Activated CD4-positive, alpha-beta T cell treated with anti-CD3 and anti-CD28 coated beads for 4 hours (primary cell): ENCODE results near the gene TLCD3B.
A peak's percentile ranks its signal among the peaks of the same experiment; 100 is the strongest.
"Not testable (repeated sequence)": the region's sequence is repeated elsewhere in the genome, so short reads cannot be mapped to it uniquely, and the experiment has no call there.

Source experiments
- DNase-seq, 2 donors: peaks; one replicate each; pipeline ENCODE4 v3.0.0-alpha.2; 2020

The TLCD3B gene

GRCh38 chr16:30060836-30061554 lies 29.9 kb upstream of the TLCD3B start:
- DNase-seq: no peak

GRCh38 chr16:30060346-30060745 lies 29.3 kb upstream of the TLCD3B start:
- DNase-seq: no peak

- DNase-seq: peak in 1 of 2 donors; percentile 49
Observed at GRCh38 chr16:30054959-30055553, 24.0 kb upstream of the TLCD3B start.

- no peak for DNase-seq
Observed at GRCh38 chr16:30054451-30054850, 23.4 kb upstream of the TLCD3B start.

GRCh38 chr16:30053376-30054015 lies 22.4 kb upstream of the TLCD3B start:
- no peak for DNase-seq

- DNase-seq: peak; percentile 89 to 91
Observed at GRCh38 chr16:30052671-30053372, 21.8 kb upstream of the TLCD3B start.

GRCh38 chr16:30051518-30051917 lies 20.4 kb upstream of the TLCD3B start:
- no peak for DNase-seq

GRCh38 chr16:30049871-30050270 lies 18.8 kb upstream of the TLCD3B start:
- no peak for DNase-seq

- no peak for DNase-seq
Observed at GRCh38 chr16:30046588-30046987, 15.5 kb upstream of the TLCD3B start.

GRCh38 chr16:30046178-30046577 lies 15.1 kb upstream of the TLCD3B start:
- DNase-seq: no peak

GRCh38 chr16:30041841-30042240 lies 10.8 kb upstream of the TLCD3B start:
- no peak for DNase-seq

- DNase-seq: not testable (repeated sequence)
Observed at GRCh38 chr16:30040690-30041089, 9.6 kb upstream of the TLCD3B start.

GRCh38 chr16:30040221-30040620 lies 9.2 kb upstream of the TLCD3B start:
- DNase-seq: no peak

GRCh38 chr16:30033270-30033669 lies 2.2 kb upstream of the TLCD3B start:
- DNase-seq: no peak

- DNase-seq: peak; percentile 50 to 61
Observed at GRCh38 chr16:30032083-30032819, 1.2 kb upstream of the TLCD3B start.

- DNase-seq: no peak
Observed at GRCh38 chr16:30031477-30031918, 427 bp upstream of the TLCD3B start.

GRCh38 chr16:30030011-30030685 lies 923 bp downstream of the TLCD3B start:
- DNase-seq: no peak

- DNase-seq: no peak
Observed at GRCh38 chr16:30028438-30029076, 2.5 kb downstream of the TLCD3B start.

- no peak for DNase-seq
Observed at GRCh38 chr16:30027588-30028437, 3.3 kb downstream of the TLCD3B start.

- no peak for DNase-seq
Observed at GRCh38 chr16:30026449-30026848, 4.6 kb downstream of the TLCD3B start.

GRCh38 chr16:30025574-30025973 lies 5.5 kb downstream of the TLCD3B start:
- no peak for DNase-seq
